GM23338 (cell line): ENCODE data around the gene PUS3. TPM values are rescaled to one million over a fixed set of nuclear protein-coding genes. Genes with fewer than 3 reads are reported as not detected.

ENCODE experiments used
- ATAC-seq: fragments of 200-7000 bp; cut with Tn5 transposase; 3 replicates; pipeline ENCODE4 v1.9.1; 2020
- DNase-seq: peaks from one replicate; pipeline ENCODE4 v3.0.0-alpha.2; 2015; ENCODE audit warnings: low spot score
- H2AFZ ChIP-seq: fragments of 200-600 bp; sonication (generic); 2 replicates; pipeline ENCODE4 v1.8.0; 2016; ENCODE audit warnings: antibody characterized with exemption, mild to moderate bottlenecking, moderate library complexity
- H3F3A ChIP-seq: fragments of 200-600 bp; sonication (generic); replicated peaks from 2 replicates; pipeline ENCODE4 v1.8.0; 2017; ENCODE audit warnings: antibody characterized with exemption, mixed run types, low read depth
- H3K27ac ChIP-seq: fragments of 200-600 bp; sonication (generic); 2 replicates; pipeline ENCODE4 v1.6.1; 2016; ENCODE audit warnings: low read depth
- H3K27me3 ChIP-seq: fragments of 200-600 bp; sonication (generic); 2 replicates; pipeline ENCODE4 v1.8.0; 2016; ENCODE audit warnings: mild to moderate bottlenecking, mixed run types, moderate library complexity; ENCODE audit not compliant: insufficient read depth
- H3K36me3 ChIP-seq: fragments of 200-600 bp; sonication (generic); 2 replicates; pipeline ENCODE4 v1.8.0; 2016; ENCODE audit warnings: mild to moderate bottlenecking; ENCODE audit not compliant: insufficient read depth
- H3K4me1 ChIP-seq: fragments of 200-600 bp; sonication (generic); 2 replicates; pipeline ENCODE4 v1.8.0; 2016; ENCODE audit warnings: mild to moderate bottlenecking, moderate library complexity; ENCODE audit not compliant: insufficient read depth
- H3K4me2 ChIP-seq: fragments of 200-600 bp; sonication (generic); 2 replicates; pipeline ENCODE4 v1.7.1; 2017; ENCODE audit warnings: mixed run types
- H3K4me3 ChIP-seq: fragments of 200-600 bp; sonication (generic); 2 replicates; pipeline ENCODE4 v1.6.1; 2016; ENCODE audit warnings: mixed run types
- H3K79me2 ChIP-seq: fragments of 200-600 bp; sonication (generic); replicated peaks from 2 replicates; pipeline ENCODE4 v1.8.0; 2017; ENCODE audit warnings: mild to moderate bottlenecking; ENCODE audit not compliant: insufficient read depth
- H3K9me2 ChIP-seq: fragments of 200-600 bp; sonication (generic); 2 replicates; pipeline ENCODE4 v1.8.0; 2017; ENCODE audit not compliant: insufficient read depth
- H4K20me1 ChIP-seq: fragments of 200-600 bp; sonication (generic); replicated peaks from 2 replicates; pipeline ENCODE4 v1.8.0; 2017; ENCODE audit warnings: mild to moderate bottlenecking; ENCODE audit not compliant: insufficient read depth
- H3K27ac Mint-ChIP-seq: 2 replicates; pipeline ENCODE4 v1.8.0; 2020; ENCODE audit warnings: inconsistent platforms, mild to moderate bottlenecking, moderate library complexity, mixed read lengths
- H3K27me3 Mint-ChIP-seq: 3 replicates; pipeline ENCODE4 v1.8.0; 2022; ENCODE audit warnings: low read depth, mild to moderate bottlenecking, moderate library complexity, mixed read lengths, inconsistent platforms; ENCODE audit not compliant: insufficient read depth, poor library complexity
- H3K36me3 Mint-ChIP-seq: 3 replicates; pipeline ENCODE4 v1.8.0; 2021; ENCODE audit warnings: low read depth, mild to moderate bottlenecking, inconsistent platforms, moderate library complexity, mixed read lengths
- H3K4me1 Mint-ChIP-seq: 3 replicates; pipeline ENCODE4 v1.8.0; 2020; ENCODE audit warnings: mild to moderate bottlenecking, inconsistent platforms, mixed read lengths
- H3K4me3 Mint-ChIP-seq: 3 replicates; pipeline ENCODE4 v1.8.0; 2021; ENCODE audit warnings: moderate library complexity, mild to moderate bottlenecking, inconsistent platforms, mixed read lengths
- H3K9me3 Mint-ChIP-seq: 3 replicates; pipeline ENCODE4 v1.8.0; 2020; ENCODE audit warnings: moderate library complexity, mild to moderate bottlenecking, inconsistent platforms, mixed read lengths
- CREB1 ChIP-seq: fragments of 250-450 bp; sonication (Bioruptor Pico); IDR thresholded peaks from 2 replicates; pipeline ENCODE4 v1.5.0; 2020; ENCODE audit warnings: low read depth, mild to moderate bottlenecking, moderate library complexity
- CTCF ChIP-seq, 2 experiments: fragments of 200-600 bp in 1 of 2; sonication (generic) in 1 of 2; conservative IDR thresholded peaks; 2 replicates each; pipeline versions ENCODE4 v1.5.1 to v1.6.1; 2016 to 2017; ENCODE audit warnings: antibody characterized with exemption in 2 of 2, low read depth in 2 of 2, mild to moderate bottlenecking in 2 of 2, moderate library complexity in 1 of 2
- ETS1 ChIP-seq: IDR thresholded peaks from 2 replicates; pipeline ENCODE4 v1.6.1; 2016; ENCODE audit warnings: antibody characterized with exemption
- EZH2 ChIP-seq: fragments of 200-600 bp; sonication (generic); IDR thresholded peaks from one replicate; pipeline ENCODE4 v1.8.0; 2017; ENCODE audit warnings: antibody characterized with exemption, mild to moderate bottlenecking, low read depth; ENCODE audit not compliant: unreplicated experiment
- EZH2phosphoT487 ChIP-seq: fragments of 200-600 bp; sonication (generic); IDR thresholded peaks from one replicate; pipeline ENCODE4 v1.8.1; 2018; ENCODE audit warnings: antibody characterized with exemption; ENCODE audit not compliant: unreplicated experiment
- JUNB ChIP-seq: IDR thresholded peaks from one replicate; pipeline ENCODE4 v1.6.1; 2016; ENCODE audit warnings: antibody characterized with exemption; ENCODE audit not compliant: unreplicated experiment
- NANOG ChIP-seq: IDR thresholded peaks from 2 replicates; pipeline ENCODE4 v1.6.1; 2016; ENCODE audit warnings: antibody characterized with exemption, borderline replicate concordance
- POLR2AphosphoS5 ChIP-seq: IDR thresholded peaks from 2 replicates; pipeline ENCODE4 v1.6.1; 2016; ENCODE audit warnings: antibody characterized with exemption, low read depth
- REST ChIP-seq: IDR thresholded peaks from one replicate; pipeline ENCODE4 v1.6.1; 2018; ENCODE audit warnings: antibody characterized with exemption; ENCODE audit not compliant: unreplicated experiment
- STAT1 ChIP-seq: IDR thresholded peaks from one replicate; pipeline ENCODE4 v1.6.1; 2016; ENCODE audit warnings: antibody characterized with exemption; ENCODE audit not compliant: unreplicated experiment
- ZNF114 ChIP-seq: fragments of 250-450 bp; sonication (Bioruptor Pico); IDR thresholded peaks from 2 replicates; pipeline ENCODE4 v1.5.0; 2020; ENCODE audit warnings: mild to moderate bottlenecking, moderate library complexity
- ZNF331 ChIP-seq: fragments of 250-450 bp; sonication (Bioruptor Pico); IDR thresholded peaks from 2 replicates; pipeline ENCODE4 v1.5.0; 2020; ENCODE audit warnings: low read depth, mild to moderate bottlenecking, moderate library complexity
- ZNF462 ChIP-seq: fragments of 250-450 bp; sonication (Bioruptor Pico); IDR thresholded peaks from 2 replicates; pipeline ENCODE4 v1.5.0; 2020; ENCODE audit warnings: mild to moderate bottlenecking, moderate library complexity
- polyA plus RNA-seq: library from polyadenylated mRNA; unstranded; fragments of >200 nt; fragmentation: Nextera tagmentation; extraction: Ambion mirVana; gene quantifications from 2 replicates; pipeline ENCODE4 v1.2.1, GENCODE V29; 2016
- total RNA-seq: library from RNA; depleted of rRNA; stranded (reverse); fragments of >200 nt; shearing (Covaris generic); gene quantifications from 2 replicates; pipeline ENCODE4 v1.2.3, GENCODE V29; 2014

PUS3 gene
- total and polyA plus RNA-seq, 2 experiments from 2014 or later: 15.8 to 24.1 TPM

- TF ChIP-seq ETS1: no peak
- no peak for TF ChIP-seq EZH2
- TF ChIP-seq ZNF114 (CRISPR knock-in tag): no peak
- no peak for TF ChIP-seq POLR2AphosphoS5
- no peak for TF ChIP-seq ZNF462 (CRISPR knock-in tag)
- TF ChIP-seq EZH2phosphoT487: no peak
- no peak for TF ChIP-seq REST
- TF ChIP-seq CREB1: no peak
- no peak for TF ChIP-seq STAT1
- no peak for TF ChIP-seq ZNF331 (CRISPR knock-in tag)
- TF ChIP-seq CTCF (conservative IDR thresholded peaks at IDR 0.05; ENCODE audit: low read depth in 2 of 2): no peak
- TF ChIP-seq NANOG: no peak
- no peak for TF ChIP-seq JUNB
- H3K4me2 ChIP-seq: no peak overlapping the region
- H3K4me3 Mint-ChIP-seq: no peak overlapping the region
- DNase-seq (no peak), ATAC-seq (no peak)
- no peaks in the 10 kb centered on the region for H3K36me3 ChIP-seq
- H3K36me3 Mint-ChIP-seq: no peaks in the 10 kb centered on the region
- H2AFZ ChIP-seq: no peak overlapping the region
- no peaks in the 10 kb centered on the region for H3K9me3 Mint-ChIP-seq
- peaks cover 45% of the 10 kb centered on the region for H3K4me1 Mint-ChIP-seq
- no peak overlapping the region for H3K27ac Mint-ChIP-seq
- no peaks in the 10 kb centered on the region for H3F3A ChIP-seq
- no peaks in the 10 kb centered on the region for H4K20me1 ChIP-seq
- no peak overlapping the region for H3K27ac ChIP-seq
- H3K27me3 ChIP-seq: no peaks in the 10 kb centered on the region
- H3K4me1 ChIP-seq: peaks cover 10% of the 10 kb centered on the region
- H3K4me3 ChIP-seq: no peak overlapping the region
- H3K9me2 ChIP-seq: no peaks in the 10 kb centered on the region
- peaks cover 7% of the 10 kb centered on the region for H3K27me3 Mint-ChIP-seq
- H3K79me2 ChIP-seq: no peaks in the 10 kb centered on the region
These were observed 26.6 kb upstream of the PUS3 start for GRCh38 chr11:125929445-125930075.
